ENCODE results near the gene CDC42SE2. TPM values are rescaled to one million over a fixed set of nuclear protein-coding genes. Genes with fewer than 3 reads are reported as not detected.

Gene CDC42SE2
- total RNA-seq, 1 experiment from 2014 or later = 23.2 TPM

DNA sequence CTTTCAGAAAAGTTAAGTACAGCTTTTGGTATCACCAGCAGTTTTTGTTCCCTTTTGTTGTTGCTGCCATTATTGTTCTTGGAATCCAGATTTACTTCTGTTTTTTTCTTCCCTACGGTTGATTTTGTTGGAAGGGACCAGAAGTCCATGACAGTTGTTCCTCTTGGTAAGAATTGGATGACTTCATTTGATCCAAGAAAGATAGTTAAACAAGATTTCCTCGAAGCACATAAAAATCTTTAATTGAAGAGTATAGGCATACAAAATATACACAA lies 65.4 kb downstream of the CDC42SE2 start:
- H3K14ac ChIP-seq (ENCODE audit: insufficient read depth, low read length) = no peak overlapping the region
- H3K79me2 ChIP-seq (ENCODE audit: insufficient read depth, low read length) = no peaks in the 10 kb centered on the region; the same call in 1 of the 2 replicates
- DNase-seq = no peak
- no peak overlapping the region for H3T11ph ChIP-seq (ENCODE audit: low read length)
- no peak overlapping the region for H3K18ac ChIP-seq (ENCODE audit: insufficient read length, low read depth, low read length)
- no peak overlapping the region for H2AFZ ChIP-seq (ENCODE audit: low read length)
- H2BK15ac ChIP-seq (ENCODE audit: low read depth, low read length) = no peak overlapping the region
- Mint-ChIP-seq H3K9me3 (no peaks in the 10 kb centered on the region; a peak in 2 of 5 replicates), H3K4me3 (no peak overlapping the region), H3K27me3 (ENCODE audit: low read depth) (no peaks in the 10 kb centered on the region), H3K36me3 (ENCODE audit: insufficient read depth in 1 of 3, low read depth in 3 of 3) (no peaks in the 10 kb centered on the region), H3K4me1 (peaks cover 21% of the 10 kb centered on the region in 2 experiments), H3K27ac (peak overlapping the region in 2 of 3 experiments; percentile 58 to 62; a peak in 3 of 7 replicates)
- H2BK12ac ChIP-seq (ENCODE audit: insufficient read length, low read depth, low read length) = no peak overlapping the region
- H4K91ac ChIP-seq (ENCODE audit: insufficient read length, low read depth, low read length) = no peak overlapping the region
- H4K20me1 ChIP-seq (ENCODE audit: control insufficient read depth, insufficient read depth, insufficient read length) = no peaks in the 10 kb centered on the region
- H2BK120ac ChIP-seq (ENCODE audit: low read depth, low read length, poor library complexity, severe bottlenecking) = no peak overlapping the region
- no peaks in the 10 kb centered on the region for H3K27me3 ChIP-seq (ENCODE audit: insufficient read depth, low read length)
- H4K5ac ChIP-seq (ENCODE audit: insufficient read length, low read depth, low read length) = no peak overlapping the region
- TF ChIP-seq, protein P1, sequence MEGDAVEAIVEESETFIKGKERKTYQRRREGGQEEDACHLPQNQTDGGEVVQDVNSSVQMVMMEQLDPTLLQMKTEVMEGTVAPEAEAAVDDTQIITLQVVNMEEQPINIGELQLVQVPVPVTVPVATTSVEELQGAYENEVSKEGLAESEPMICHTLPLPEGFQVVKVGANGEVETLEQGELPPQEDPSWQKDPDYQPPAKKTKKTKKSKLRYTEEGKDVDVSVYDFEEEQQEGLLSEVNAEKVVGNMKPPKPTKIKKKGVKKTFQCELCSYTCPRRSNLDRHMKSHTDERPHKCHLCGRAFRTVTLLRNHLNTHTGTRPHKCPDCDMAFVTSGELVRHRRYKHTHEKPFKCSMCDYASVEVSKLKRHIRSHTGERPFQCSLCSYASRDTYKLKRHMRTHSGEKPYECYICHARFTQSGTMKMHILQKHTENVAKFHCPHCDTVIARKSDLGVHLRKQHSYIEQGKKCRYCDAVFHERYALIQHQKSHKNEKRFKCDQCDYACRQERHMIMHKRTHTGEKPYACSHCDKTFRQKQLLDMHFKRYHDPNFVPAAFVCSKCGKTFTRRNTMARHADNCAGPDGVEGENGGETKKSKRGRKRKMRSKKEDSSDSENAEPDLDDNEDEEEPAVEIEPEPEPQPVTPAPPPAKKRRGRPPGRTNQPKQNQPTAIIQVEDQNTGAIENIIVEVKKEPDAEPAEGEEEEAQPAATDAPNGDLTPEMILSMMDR (conservative IDR thresholded peaks at IDR 0.05) = no peak
- no peak overlapping the region for H3K9ac ChIP-seq (ENCODE audit: extremely low read depth, insufficient read length, low read length)
- no peak overlapping the region for H3K56ac ChIP-seq (ENCODE audit: insufficient read length, low read depth, low read length)
- no peaks in the 10 kb centered on the region for H3K9me3 ChIP-seq (ENCODE audit: control insufficient read depth, low read depth, low read length)
- no peak overlapping the region for H3K23ac ChIP-seq (ENCODE audit: insufficient read length, low read depth, low read length)
- peaks cover 2% of the 10 kb centered on the region for H3K4me1 ChIP-seq (ENCODE audit: insufficient read depth, low read length)
- no peak overlapping the region for H2BK20ac ChIP-seq (ENCODE audit: low read depth, low read length, poor library complexity, severe bottlenecking)
- H4K8ac ChIP-seq (replicated peaks; ENCODE audit: insufficient read length, low read depth, low read length) = no peak overlapping the region
- H3K4ac ChIP-seq (ENCODE audit: low read depth, low read length) = no peak overlapping the region
- WGBS (ENCODE audit: extremely low coverage, insufficient read length, low lambda C conversion rate) = no CpG with 5 or more reads among the region's 2 CpGs
- no peaks in the 10 kb centered on the region for H3K23me2 ChIP-seq (ENCODE audit: insufficient read length, low read depth, low read length, poor library complexity, severe bottlenecking)
- no peak overlapping the region for H2BK5ac ChIP-seq (ENCODE audit: insufficient read length, low read length)
- H3K79me1 ChIP-seq (ENCODE audit: insufficient read depth, low read depth, low read length, poor library complexity, severe bottlenecking) = no peaks in the 10 kb centered on the region
- H3K4me2 ChIP-seq (ENCODE audit: insufficient read depth, insufficient read length, low read length) = no peak overlapping the region
- H3K27ac ChIP-seq (ENCODE audit: insufficient read length, low read depth, low read length) = no peak overlapping the region
- no peak overlapping the region for H2AK5ac ChIP-seq (ENCODE audit: insufficient read length, low read length)
